PC-9 (cell line): ENCODE results near the gene NRSN1. TPM values are rescaled to one million over a fixed set of nuclear protein-coding genes. Genes with fewer than 3 reads are reported as not detected.

Source experiments
- BruUV-seq: library from RNA; stranded (reverse); fragments of 400-500 nt; replicated peaks from 2 replicates; lab custom pipeline; 2021; lab: Mats Ljungman, UMichigan
- CTCF ChIA-PET: fragments of 300-600 bp; sonication (Branson Sonifier 250); formaldehyde crosslinking; loops from one replicate; lab custom pipeline; 2022; ENCODE audit warnings: antibody characterized with exemption; lab: Charles Lee
- POLR2A ChIA-PET: fragments of 300-600 bp; sonication (Branson Sonifier 250); formaldehyde crosslinking; loops from one replicate; lab custom pipeline; 2022; ENCODE audit warnings: antibody characterized with exemption; ENCODE audit not compliant: unreplicated experiment; lab: Charles Lee
- DNase-seq, 2 experiments: peaks; one replicate each; pipeline versions ENCODE4 v3.0.0 to v3.0.0-alpha.2; 2015 to 2022; ENCODE audit warnings: mixed read lengths in 1 of 2
- H2AFZ ChIP-seq: fragments of 200-600 bp; sonication (generic); 2 replicates; pipeline ENCODE4 v1.8.1; 2017; ENCODE audit warnings: antibody characterized with exemption
- H3F3A ChIP-seq: fragments of 200-600 bp; sonication (generic); 2 replicates; pipeline ENCODE4 v1.8.1; 2017; ENCODE audit warnings: antibody characterized with exemption, mild to moderate bottlenecking, low read depth; ENCODE audit not compliant: insufficient read depth
- H3K27ac ChIP-seq: fragments of 200-600 bp; sonication (generic); 2 replicates; pipeline ENCODE4 v1.6.1; 2016; ENCODE audit warnings: mixed run types
- H3K27me3 ChIP-seq: fragments of 200-600 bp; sonication (generic); 2 replicates; pipeline ENCODE4 v1.6.1; 2016; ENCODE audit warnings: low read depth, mixed run types; ENCODE audit not compliant: insufficient read depth
- H3K36me3 ChIP-seq: fragments of 200-600 bp; sonication (generic); 2 replicates; pipeline ENCODE4 v1.6.1; 2016; ENCODE audit warnings: low read depth, mixed run types
- H3K4me1 ChIP-seq: fragments of 200-600 bp; sonication (generic); replicated peaks from 2 replicates; pipeline ENCODE4 v1.6.1; 2016; ENCODE audit warnings: mixed run types; ENCODE audit not compliant: insufficient read depth
- H3K4me2 ChIP-seq: fragments of 200-600 bp; sonication (generic); 2 replicates; pipeline ENCODE4 v1.6.1; 2017; ENCODE audit warnings: mixed run types
- H3K4me3 ChIP-seq: fragments of 200-600 bp; sonication (generic); 2 replicates; pipeline ENCODE4 v1.6.1; 2016; ENCODE audit warnings: mixed run types
- H3K79me2 ChIP-seq: fragments of 200-600 bp; sonication (generic); 2 replicates; pipeline ENCODE4 v1.6.1; 2017; ENCODE audit warnings: low read depth, mixed run types
- H3K9me2 ChIP-seq: fragments of 200-600 bp; sonication (generic); 2 replicates; pipeline ENCODE4 v1.8.1; 2017; ENCODE audit warnings: mild to moderate bottlenecking; ENCODE audit not compliant: insufficient read depth
- H3K9me3 ChIP-seq: fragments of 200-600 bp; sonication (generic); 2 replicates; pipeline ENCODE4 v1.8.1; 2016; ENCODE audit warnings: low read depth; ENCODE audit not compliant: insufficient read depth
- H4K20me1 ChIP-seq: fragments of 200-600 bp; sonication (generic); 2 replicates; pipeline ENCODE4 v1.8.1; 2017; ENCODE audit not compliant: insufficient read depth
- CTCF ChIP-seq: fragments of 200-600 bp; sonication (generic); conservative IDR thresholded peaks from 2 replicates; pipeline ENCODE4 v1.6.1; 2017; ENCODE audit warnings: mixed run types, antibody characterized with exemption, mild to moderate bottlenecking, moderate library complexity
- EZH2 ChIP-seq: fragments of 200-600 bp; sonication (generic); IDR thresholded peaks from 2 replicates; pipeline ENCODE4 v1.8.0; 2017; ENCODE audit warnings: antibody characterized with exemption, low read depth
- intact Hi-C: fragments of 100-400 bp; cut with micrococcal nuclease; formaldehyde crosslinking; loops from one replicate; pipeline ENCODE4 v1.10.0; 2022; ENCODE audit not compliant: unreplicated experiment
- total RNA-seq: library from RNA; stranded (reverse); gene quantifications from 2 replicates; pipeline ENCODE4 v1.2.3, GENCODE V29; 2021

NRSN1 gene
- total RNA-seq, 1 experiment from 2014 or later: not detected

- H3K4me3 ChIP-seq: no peak overlapping the region
- ChIA-PET CTCF (no interaction called here), POLR2A (interaction anchor here (0.6 kb wide), 1 partner anchor 310 kb away, joined by 3 read pairs; no protein-coding TSS in a partner anchor)
- H3K9me2 ChIP-seq: no peaks in the 10 kb centered on the region
- intact Hi-C loops: no loop called here
- no peak for TF ChIP-seq EZH2
- TF ChIP-seq CTCF: no peak
- H4K20me1 ChIP-seq: no peaks in the 10 kb centered on the region
- DNase-seq: no peak
- no TSS peak for BruUV-seq
- peaks cover 9% of the 10 kb centered on the region; the same call in 1 of the 2 replicates for H3K27me3 ChIP-seq
- H3K4me1 ChIP-seq: no peaks in the 10 kb centered on the region
- H3F3A ChIP-seq: no peaks in the 10 kb centered on the region
- H2AFZ ChIP-seq: no peak overlapping the region
- no peak overlapping the region for H3K27ac ChIP-seq
- no peaks in the 10 kb centered on the region for H3K36me3 ChIP-seq
- no peaks in the 10 kb centered on the region; the same call in 1 of the 2 replicates for H3K9me3 ChIP-seq
- no peak overlapping the region for H3K4me2 ChIP-seq
- H3K79me2 ChIP-seq: no peaks in the 10 kb centered on the region
Observed at GRCh38 chr6:24148154-24148570, 22.1 kb downstream of the NRSN1 start.

GRCh38 chr6:24148684-24149083 is 22.7 kb downstream of the NRSN1 start:
- DNase-seq: no peak
- Histone ChIP-seq H3K4me1 (no peaks in the 10 kb centered on the region), H3K79me2 (no peaks in the 10 kb centered on the region), H3F3A (no peaks in the 10 kb centered on the region), H3K27me3 (peaks cover 9% of the 10 kb centered on the region; the same call in 1 of the 2 replicates), H2AFZ (no peak overlapping the region), H3K4me2 (no peak overlapping the region), H3K4me3 (no peak overlapping the region), H3K9me2 (no peaks in the 10 kb centered on the region), H3K36me3 (no peaks in the 10 kb centered on the region), H3K9me3 (no peaks in the 10 kb centered on the region; the same call in 1 of the 2 replicates), H3K27ac (no peak overlapping the region), H4K20me1 (no peaks in the 10 kb centered on the region)
- POLR2A ChIA-PET: interaction anchor here (0.6 kb wide), 1 partner anchor 310 kb away, joined by 3 read pairs; no protein-coding TSS in a partner anchor
- no TSS peak for BruUV-seq
- intact Hi-C loops: no loop called here
- CTCF ChIA-PET: no interaction called here
- TF ChIP-seq EZH2 (no peak), CTCF (no peak)

GRCh38 chr6:24149296-24149695 is 23.3 kb downstream of the NRSN1 start:
- no peak for DNase-seq
- H3K4me2 ChIP-seq: no peak overlapping the region
- no peaks in the 10 kb centered on the region for H3F3A ChIP-seq
- intact Hi-C loops: no loop called here
- no peaks in the 10 kb centered on the region for H3K9me2 ChIP-seq
- no peak overlapping the region for H2AFZ ChIP-seq
- H3K9me3 ChIP-seq: no peaks in the 10 kb centered on the region; the same call in 1 of the 2 replicates
- no peak overlapping the region for H3K27ac ChIP-seq
- POLR2A ChIA-PET: no interaction called here
- H3K79me2 ChIP-seq: no peaks in the 10 kb centered on the region
- no peaks in the 10 kb centered on the region for H4K20me1 ChIP-seq
- no peaks in the 10 kb centered on the region for H3K4me1 ChIP-seq
- peaks cover 9% of the 10 kb centered on the region; the same call in 1 of the 2 replicates for H3K27me3 ChIP-seq
- no peak overlapping the region for H3K4me3 ChIP-seq
- no peak for TF ChIP-seq EZH2
- CTCF ChIA-PET: no interaction called here
- no TSS peak for BruUV-seq
- H3K36me3 ChIP-seq: no peaks in the 10 kb centered on the region
